ENCODE measurements around the gene ADCY4. TPM values are rescaled to one million over a fixed set of nuclear protein-coding genes. Genes with fewer than 3 reads are reported as not detected.
A peak's percentile ranks its signal among the peaks of the same experiment; 100 is the strongest.

Gene ADCY4
- total and polyA plus RNA-seq, 2 of the 13 experiments (the other 11 are each of a cell fraction or from before 2014, with no cell fraction given) = 0.03 TPM; not detected in 1

DNA sequence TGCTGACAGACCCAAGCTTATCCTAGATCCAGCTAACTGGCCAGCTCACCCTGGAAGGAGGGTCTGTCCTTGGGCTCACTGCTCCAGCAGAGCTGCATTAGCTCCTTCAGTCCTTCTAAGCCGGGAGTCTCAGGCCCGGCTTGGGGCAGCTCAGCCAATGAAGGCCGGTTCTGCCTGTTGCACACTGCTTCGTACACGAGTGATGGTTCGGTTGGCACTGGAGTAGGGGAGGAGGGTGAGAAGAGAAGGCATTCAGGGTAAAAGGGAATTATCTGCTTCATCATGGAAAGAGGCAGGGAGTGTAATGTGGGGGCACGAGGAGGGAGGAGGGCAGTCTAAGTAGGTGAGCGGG is 2.9 kb upstream of the ADCY4 start:
- Histone ChIP-seq H3K9ac (ENCODE audit: insufficient read depth, low read depth, low read length) (no peak overlapping the region), H3K4me1 (ENCODE audit: insufficient read depth, low read length) (peaks cover 29% of the 10 kb centered on the region), H3K4me3 (replicated peaks in 1 of 3; ENCODE audit: insufficient read depth in 1 of 3, low read depth in 2 of 3, low read length in 3 of 3) (no peak overlapping the region), H3K79me2 (ENCODE audit: insufficient read depth, low read length) (no peaks in the 10 kb centered on the region), H2AFZ (ENCODE audit: low read length) (no peak overlapping the region), H3K27me3 (ENCODE audit: control insufficient read depth in 1 of 2, insufficient read depth in 2 of 2, low read length in 2 of 2) (peaks cover 18 to 73% of the 10 kb centered on the region in 2 experiments; a peak in 4 of 5 replicates), H3K36me3 (replicated peaks in 1 of 2; ENCODE audit: control insufficient read depth in 1 of 2, insufficient read depth in 2 of 2, low read length in 2 of 2) (no peaks in the 10 kb centered on the region), H4K20me1 (ENCODE audit: insufficient read depth, low read length) (no peaks in the 10 kb centered on the region), H3K9me3 (ENCODE audit: low read length) (no peaks in the 10 kb centered on the region), H3K27ac (ENCODE audit: extremely low read length, insufficient read depth, low read length) (no peak overlapping the region), H3K4me2 (ENCODE audit: low read depth, low read length) (no peak overlapping the region)
- TF ChIP-seq ZNF781 (CRISPR knock-in tag; IDR thresholded peaks at IDR 0.05; ENCODE audit: borderline replicate concordance, not compliant biosample characterization) = peak; percentile 36
- TF ChIP-seq SP4 (CRISPR knock-in tag; IDR thresholded peaks at IDR 0.05) = peak; percentile 18; the same call in 1 of the 2 replicates
- TF ChIP-seq KAT2B (IDR thresholded peaks at IDR 0.05; ENCODE audit: borderline replicate concordance, low read depth, low read length) = no peak
- peak; percentile 36; the same call in 1 of the 2 replicates for TF ChIP-seq ZNF235 (CRISPR knock-in tag; IDR thresholded peaks at IDR 0.05; ENCODE audit: borderline replicate concordance)
- TF ChIP-seq ZNF543 (CRISPR knock-in tag; IDR thresholded peaks at IDR 0.05) = no peak
- 0 out of 2 replicates have a peak, but pooled peaks have one; percentile 4 for TF ChIP-seq SALL1 (CRISPR knock-in tag; IDR thresholded peaks at IDR 0.05)
- 0 out of 2 replicates have a peak, but pooled peaks have one; percentile 10 for TF ChIP-seq ZNF296 (CRISPR knock-in tag; conservative IDR thresholded peaks at IDR 0.05)
- TF ChIP-seq HIVEP1 (CRISPR knock-in tag; IDR thresholded peaks at IDR 0.05) = 0 out of 2 replicates have a peak, but pooled peaks have one; percentile 17
- TF ChIP-seq ZNF839 (CRISPR knock-in tag; IDR thresholded peaks at IDR 0.05; ENCODE audit: borderline replicate concordance) = 0 out of 2 replicates have a peak, but pooled peaks have one; percentile 15
- TF ChIP-seq ZNF333 (CRISPR knock-in tag; IDR thresholded peaks at IDR 0.05; ENCODE audit: borderline replicate concordance) = no peak
- WGBS (ENCODE audit: low lambda C conversion rate) = 37% methylated on average over 8 of the region's 8 CpGs
- ATAC-seq (no peak), DNase-seq (ENCODE audit: low spot score) (no peak), FAIRE-seq (no peak)
- ChIA-PET CTCF (ENCODE audit: low intra/inter-chr PET ratio, low total read pairs) (interaction anchor here (1.3 kb wide), 1 partner anchor 99 kb away, joined by 5 read pairs; no protein-coding TSS in a partner anchor), POLR2A (interaction anchor here (1.0 to 2.0 kb wide), 5 partner anchors 28 to 104 kb away, joined by 3 to 7 read pairs (median 4); partner anchors contain the start of gene KHNYN)
- intact Hi-C loops (cut with micrococcal nuclease; ENCODE audit: unreplicated experiment) = no loop called here
- in situ Hi-C loops (cut with HindIII; ENCODE audit: extremely low pct_ligation_motif_present, low pct_unique_long_range_greater_than_20kb) = no loop called here
- BruUV-seq (replicated peaks) = no TSS peak

All from HepG2 (cell line).